GM19463 (cell line): ENCODE data around the gene MRAS.
"Not testable (repeated sequence)": the region's sequence is repeated elsewhere in the genome, so short reads cannot be mapped to it uniquely, and the experiment has no call there.

Experiments
- ATAC-seq: cut with Tn5 transposase; IDR thresholded peaks from one replicate; pipeline ENCODE4 v1.9.1; 2021; ENCODE audit warnings: mild to moderate bottlenecking, moderate library complexity; ENCODE audit not compliant: unreplicated experiment

The MRAS gene

DNA sequence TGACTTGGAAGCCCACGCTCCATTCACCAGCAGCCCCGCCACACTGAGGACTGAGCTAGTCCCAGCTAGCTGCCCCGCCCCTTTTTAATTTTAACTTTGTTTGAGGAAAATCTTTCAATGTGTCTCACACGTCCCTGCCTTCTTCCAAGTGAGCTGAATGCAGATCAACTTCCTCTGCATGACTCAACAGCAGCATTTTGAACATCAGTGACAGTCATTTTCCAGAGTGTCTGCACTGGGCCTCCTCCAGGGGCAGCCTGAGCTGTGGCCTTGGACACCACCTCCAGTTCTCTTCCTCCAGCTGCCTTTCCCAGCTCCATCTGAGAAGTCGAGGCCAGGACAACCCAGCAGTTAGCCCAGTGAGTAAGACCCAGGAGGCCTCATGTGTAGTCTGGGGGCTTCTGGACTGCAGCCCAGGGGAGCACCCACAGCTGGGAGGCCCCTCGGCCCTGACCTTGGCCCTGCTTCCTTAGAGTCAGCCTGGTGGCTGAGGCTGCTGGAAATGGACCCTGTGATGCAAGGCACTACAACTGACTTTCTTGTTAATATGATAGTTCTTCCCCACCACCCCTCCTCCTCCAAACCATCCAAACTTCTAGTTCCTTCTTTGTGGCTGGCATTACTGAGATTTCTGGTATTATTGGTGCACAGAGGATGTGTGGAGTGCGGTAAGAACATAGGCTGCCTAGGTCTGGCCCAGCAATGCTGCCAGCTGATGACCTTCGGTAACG lies 64.6 kb downstream of the MRAS start:
- ATAC-seq = no peak

- peak; percentile 42 for ATAC-seq
These were observed 67.9 kb downstream of the MRAS start for GRCh38 chr3:138416236-138416635.

DNA sequence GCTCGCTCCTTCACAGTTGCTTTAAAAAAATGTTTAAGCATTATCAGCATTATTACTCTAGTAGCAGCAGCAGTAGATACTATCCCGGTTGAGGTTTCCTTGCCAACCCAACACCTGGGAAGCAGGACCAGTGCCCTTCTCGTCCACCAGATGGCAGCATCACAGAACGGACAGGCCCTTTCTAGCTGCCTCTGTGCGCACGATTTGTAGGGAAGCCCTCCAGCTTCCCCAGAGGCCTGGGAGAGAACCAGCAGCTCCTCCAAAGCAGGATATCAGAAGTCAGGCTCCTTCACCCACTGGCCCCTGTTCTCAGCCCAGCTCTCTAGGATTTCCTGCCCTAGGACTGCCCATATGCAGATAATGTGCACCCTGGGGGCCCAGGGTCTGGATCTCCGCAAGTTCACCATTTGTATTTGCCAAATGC lies 69.2 kb downstream of the MRAS start:
- peak; percentile 73 for ATAC-seq

DNA sequence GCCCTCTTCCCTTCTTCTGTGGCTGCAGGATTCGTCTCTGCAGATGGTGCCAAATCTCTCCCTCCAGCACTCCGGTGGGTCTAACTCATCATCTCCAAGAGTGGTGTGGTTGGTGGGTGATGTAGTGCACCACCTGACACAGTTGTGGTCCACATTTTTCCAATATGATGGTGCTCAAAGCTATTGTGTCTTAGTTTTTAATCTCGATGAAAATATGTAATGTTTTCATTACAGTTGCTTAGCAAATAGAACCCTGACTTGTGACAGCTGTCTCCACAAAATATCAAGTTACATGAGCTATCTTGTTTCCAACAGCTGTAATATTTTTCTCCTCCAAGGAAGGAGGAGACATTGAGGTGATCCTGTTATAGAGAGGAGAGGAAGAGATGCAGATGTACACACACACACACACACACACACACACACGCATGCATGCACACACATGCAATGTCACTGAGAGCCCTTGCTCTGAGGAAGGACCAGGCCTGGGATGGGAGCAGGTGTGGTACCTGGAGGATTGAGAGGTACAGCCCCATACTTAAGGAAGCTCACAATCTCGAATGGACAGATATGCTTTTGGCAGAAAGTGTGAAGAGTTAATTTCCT lies 70.3 kb downstream of the MRAS start:
- no peak for ATAC-seq

DNA sequence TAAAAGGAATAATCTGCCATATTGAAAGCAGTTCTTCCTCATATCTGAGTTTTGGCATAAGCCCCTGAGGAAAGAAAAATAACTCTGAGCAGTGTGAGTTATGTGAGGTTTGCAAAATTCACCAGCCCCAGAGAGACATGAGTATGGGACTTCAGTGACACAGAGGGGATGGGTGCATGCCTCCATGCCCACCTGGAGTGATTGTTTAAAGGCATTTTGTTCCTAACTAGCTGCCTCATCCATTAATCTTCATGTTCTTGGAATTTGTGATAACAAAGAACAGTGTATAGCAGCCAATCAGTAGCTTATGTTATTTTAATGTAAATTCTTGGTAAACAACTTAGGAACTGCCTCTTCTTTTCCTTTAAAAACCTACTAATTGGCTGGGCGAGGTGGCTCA lies 74.9 kb downstream of the MRAS start:
- ATAC-seq = no peak

DNA sequence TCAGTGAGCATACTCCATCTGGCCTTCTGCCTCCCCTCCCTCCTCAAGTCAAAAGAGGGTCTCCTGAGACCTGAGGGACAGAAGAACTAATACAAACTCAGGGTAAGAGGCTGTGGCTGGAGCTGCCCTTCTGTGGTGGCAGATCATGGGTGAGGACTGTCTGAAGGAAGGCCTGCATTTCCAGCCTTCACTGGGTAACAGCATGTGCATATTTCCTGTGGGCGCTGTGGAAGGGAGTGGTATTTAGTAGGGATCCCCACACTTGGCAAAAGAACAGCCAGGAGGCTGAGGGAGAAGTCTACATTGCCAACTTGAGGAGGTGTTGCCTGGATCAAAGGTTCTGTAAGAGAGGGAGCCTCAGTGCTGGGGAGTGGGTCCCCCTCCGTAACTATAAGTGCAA lies 75.9 kb downstream of the MRAS start:
- ATAC-seq = no peak

GRCh38 chr3:138426211-138426610 lies 77.8 kb downstream of the MRAS start:
- no peak for ATAC-seq

DNA sequence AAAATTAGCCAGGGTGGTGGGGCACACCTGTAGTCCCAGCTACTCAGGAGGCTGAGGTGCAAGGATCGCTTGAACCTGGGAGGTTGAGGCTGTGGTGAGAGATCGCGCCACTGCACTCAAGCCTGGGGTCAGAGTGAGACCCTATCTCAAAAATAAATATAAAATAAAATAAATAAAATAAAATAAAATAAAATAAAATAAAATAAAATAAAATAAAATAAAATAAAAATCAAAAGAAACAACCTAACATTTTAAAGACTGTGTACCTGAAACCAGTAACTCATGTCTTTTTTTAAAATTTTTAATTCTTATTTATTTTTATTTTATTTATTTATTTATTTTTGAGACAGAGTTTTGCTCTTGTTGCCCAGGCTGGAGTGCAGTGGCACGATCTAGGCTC lies 78.4 kb downstream of the MRAS start:
- ATAC-seq = not testable (repeated sequence)

DNA sequence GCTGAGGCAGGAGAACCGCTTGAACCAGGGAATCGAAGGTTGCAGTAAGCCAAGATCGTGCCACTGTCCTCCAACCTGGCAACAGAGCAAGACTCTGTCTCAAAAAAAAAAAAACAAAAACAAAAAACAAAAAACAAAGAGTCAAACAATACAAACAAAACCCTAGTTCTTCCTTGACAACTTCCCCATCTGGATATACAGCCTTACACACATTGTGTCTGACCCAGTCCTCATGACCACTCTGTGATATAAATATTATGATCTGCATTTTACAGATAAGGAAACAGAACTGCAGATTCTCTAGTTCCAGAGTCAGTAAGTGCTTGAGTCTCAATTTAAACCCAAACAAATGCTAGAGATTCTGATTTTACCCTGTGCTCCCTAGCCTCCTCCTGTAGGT lies 81.3 kb downstream of the MRAS start:
- ATAC-seq = no peak

DNA sequence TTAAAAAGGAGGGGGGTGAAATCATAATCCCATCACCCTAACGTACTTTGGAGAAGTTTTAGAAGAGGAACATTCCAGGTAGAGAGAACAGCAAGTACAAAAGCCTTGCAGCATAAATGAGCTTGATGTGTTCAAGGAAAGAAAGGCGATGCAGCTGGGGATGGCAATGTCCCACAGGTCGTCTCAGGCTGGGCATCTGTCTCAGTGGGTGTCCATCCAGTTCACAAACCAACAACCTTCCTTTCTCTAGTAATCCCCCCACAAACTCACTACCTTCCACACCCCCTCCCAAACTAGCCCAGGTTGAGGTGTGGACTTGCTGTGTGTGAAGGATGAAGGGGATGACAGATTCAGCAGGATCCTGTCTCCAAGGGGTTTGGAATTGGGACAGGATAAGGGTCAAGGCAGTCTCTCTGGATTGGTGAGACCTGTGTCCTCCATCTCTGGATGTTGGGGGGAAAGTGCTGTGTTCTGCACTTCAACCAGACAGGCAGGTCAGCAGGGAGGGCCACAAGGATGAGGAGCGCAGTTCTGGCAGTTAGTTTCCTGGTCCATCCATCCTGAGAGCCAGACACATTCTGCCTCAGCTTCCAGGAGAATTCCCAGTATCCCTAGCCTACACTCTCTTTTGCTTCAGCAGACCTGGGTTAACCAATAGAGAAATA lies 84.3 kb downstream of the MRAS start:
- no peak for ATAC-seq

GRCh38 chr3:138433892-138434275 lies 85.5 kb downstream of the MRAS start:
- ATAC-seq = no peak

GRCh38 chr3:138434276-138434874 lies 86.0 kb downstream of the MRAS start, which contains the start of gene ESYT3:
TSS of gene ESYT3 (plus strand) at chr3:138434616. CDS start at chr3:138434799, 183 bp downstream.
- peak; percentile 70 for ATAC-seq

DNA sequence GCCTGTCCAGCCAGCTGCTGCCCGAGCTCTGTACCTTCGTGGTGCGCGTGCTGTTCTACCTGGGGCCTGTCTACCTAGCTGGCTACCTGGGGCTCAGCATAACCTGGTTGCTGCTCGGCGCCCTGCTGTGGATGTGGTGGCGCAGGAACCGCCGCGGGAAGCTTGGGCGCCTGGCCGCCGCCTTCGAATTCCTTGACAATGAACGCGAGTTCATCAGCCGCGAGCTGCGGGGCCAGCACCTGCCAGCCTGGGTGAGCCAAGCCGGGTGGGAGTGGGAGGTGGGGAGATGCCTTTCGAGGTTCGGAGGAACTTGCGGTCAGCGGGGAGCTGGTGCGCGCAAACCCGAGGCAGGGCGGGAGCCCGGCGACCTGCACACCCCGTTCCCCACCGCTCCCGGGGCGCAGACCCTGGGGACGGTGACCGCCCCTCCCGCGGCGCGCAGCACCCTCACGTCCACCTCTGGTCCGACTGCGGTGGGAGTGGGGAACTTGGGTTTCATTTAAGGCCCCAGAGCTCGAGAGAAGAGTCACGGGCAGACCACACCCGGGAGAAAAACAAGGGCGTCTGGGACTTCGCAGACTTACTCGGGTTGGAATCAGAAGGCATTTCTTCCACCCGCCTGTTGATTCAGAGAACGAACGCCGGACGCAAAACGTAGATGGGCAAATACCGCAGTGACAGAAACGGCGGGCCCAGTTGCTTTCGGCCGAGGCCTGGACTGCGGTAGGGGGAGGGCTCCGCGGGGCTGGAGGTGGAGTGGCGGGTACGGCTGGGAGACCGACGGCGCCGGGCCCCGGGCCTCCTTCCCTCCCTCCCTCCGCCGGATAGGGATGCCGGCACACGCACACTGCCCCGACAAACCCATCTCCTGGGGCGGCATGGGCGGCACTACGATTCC lies 86.7 kb downstream of the MRAS start:
- no peak for ATAC-seq

DNA sequence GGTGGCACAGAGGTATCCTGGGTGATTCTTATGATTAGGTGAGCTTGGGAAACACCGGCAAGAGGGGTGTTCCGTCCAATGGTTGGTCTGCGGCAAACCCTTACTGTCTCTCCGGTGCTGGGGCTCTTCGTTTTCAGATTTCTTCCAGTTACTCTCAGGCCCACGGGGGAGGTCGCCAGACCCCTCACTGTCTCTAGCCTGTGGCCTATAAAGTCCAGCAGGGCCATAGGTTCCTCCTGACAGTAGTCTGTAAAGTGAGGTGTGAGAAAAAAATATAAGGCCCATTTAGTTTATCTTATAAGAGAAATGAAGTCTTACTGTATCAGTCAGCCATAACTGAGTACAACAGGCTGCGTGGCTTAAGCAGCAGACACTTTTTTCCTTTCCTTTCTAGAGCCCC lies 87.5 kb downstream of the MRAS start:
- no peak for ATAC-seq

DNA sequence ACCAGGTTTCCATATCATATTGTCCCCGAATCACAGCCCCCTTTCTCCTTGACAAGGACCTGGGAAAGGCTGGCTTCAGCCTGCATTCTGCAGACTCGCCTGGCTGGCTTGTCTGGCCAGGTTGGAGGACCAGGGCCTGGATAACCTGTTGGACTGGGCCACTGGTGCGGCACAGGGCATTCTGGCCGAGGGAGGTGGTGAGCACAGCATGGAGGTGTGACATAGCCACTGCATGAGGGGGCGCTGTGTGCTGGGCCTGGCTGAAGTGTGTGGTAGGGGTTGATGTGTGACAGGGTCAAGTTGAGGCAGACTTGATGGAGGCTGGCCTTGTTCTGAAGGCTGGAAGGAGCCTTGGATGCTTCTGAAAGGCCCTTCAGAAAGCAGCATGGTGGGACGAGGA lies 88.9 kb downstream of the MRAS start:
- ATAC-seq = no peak

DNA sequence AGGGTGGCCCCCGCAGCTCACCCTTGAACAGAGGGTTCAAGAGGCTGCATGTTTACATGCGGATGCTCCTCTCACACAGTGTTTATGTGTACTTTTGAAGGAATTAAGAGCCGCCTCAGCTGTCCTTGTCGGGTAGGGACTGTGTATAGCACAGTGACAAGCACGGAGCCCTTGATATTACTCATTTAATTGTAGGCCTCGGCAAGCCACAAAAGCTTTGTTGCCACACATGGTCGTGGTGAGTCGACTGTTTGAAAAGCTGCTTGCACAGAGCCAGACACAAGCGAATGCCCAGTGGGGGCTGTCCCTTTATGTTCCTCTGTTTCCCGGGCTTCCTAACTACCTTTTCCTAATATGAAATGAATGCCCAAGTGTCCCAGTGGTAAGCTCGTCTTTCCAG lies 90.5 kb downstream of the MRAS start:
- ATAC-seq = no peak

- ATAC-seq = no peak
These were observed 91.3 kb downstream of the MRAS start for GRCh38 chr3:138439646-138440045.

DNA sequence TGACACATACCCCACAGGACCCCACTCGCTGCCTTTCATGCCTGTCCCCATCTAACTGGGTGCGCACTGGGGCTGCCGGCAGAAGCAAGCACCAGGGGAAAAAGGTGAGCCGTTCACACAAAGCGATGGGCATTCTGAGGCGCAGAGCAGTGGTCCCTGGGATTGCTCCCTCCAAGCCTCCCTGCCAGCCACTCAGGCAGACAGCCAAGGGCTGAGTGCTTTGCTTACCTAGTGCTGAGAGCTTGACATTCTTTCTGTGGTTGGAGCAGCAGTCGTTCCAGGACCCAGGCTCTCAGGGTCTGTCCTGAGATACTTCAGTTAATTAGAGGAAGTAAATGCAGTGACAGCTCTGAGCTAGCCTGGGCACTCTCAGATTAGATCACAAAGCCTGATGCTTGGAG lies 91.7 kb downstream of the MRAS start:
- ATAC-seq = no peak

GRCh38 chr3:138440596-138440995 lies 92.2 kb downstream of the MRAS start:
- no peak for ATAC-seq

- no peak for ATAC-seq
These were observed 92.9 kb downstream of the MRAS start for GRCh38 chr3:138441256-138441655.

GRCh38 chr3:138441742-138442141 lies 93.4 kb downstream of the MRAS start:
- no peak for ATAC-seq
